Measurements from ENCODE around the gene APRT.

DNA sequence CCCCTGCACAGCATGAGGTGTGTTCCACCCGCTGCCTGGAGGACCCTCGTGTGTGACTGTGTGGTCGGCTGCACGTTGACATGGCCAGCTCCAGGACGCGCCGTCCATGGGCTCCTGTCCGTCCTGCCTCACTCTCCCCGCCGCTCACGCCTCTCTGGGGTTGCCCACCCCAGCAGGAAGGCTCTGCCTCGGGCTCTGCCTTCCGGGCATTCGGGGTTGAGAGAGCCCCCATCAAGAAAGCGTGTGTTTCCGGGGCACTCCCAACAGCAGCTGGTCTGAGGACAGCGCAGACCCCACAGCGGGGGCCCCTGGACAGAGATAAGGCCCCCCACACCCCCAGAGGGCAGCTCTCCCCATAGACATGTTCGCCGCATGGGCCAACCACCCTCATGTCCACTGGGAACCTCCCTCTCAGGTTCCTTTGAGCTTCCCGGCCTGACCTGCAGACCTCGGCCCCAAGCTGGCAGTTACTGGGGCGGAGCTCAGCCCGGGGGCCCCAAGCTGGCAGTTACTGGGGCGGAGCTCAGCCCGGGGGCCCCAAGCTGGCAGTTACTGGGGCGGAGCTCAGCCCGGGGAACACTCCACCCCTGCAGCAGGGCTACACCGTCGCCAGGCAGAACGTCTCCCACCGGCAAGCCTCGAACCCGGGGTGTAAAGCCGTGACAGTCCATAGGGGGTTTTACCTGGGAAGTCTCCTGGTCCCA lies 18.3 kb downstream of the APRT start:
- TF ChIP-seq EZH2 (IDR thresholded peaks at IDR 0.05; ENCODE audit: borderline replicate concordance, low read length) = no peak
- TF ChIP-seq, protein P1, sequence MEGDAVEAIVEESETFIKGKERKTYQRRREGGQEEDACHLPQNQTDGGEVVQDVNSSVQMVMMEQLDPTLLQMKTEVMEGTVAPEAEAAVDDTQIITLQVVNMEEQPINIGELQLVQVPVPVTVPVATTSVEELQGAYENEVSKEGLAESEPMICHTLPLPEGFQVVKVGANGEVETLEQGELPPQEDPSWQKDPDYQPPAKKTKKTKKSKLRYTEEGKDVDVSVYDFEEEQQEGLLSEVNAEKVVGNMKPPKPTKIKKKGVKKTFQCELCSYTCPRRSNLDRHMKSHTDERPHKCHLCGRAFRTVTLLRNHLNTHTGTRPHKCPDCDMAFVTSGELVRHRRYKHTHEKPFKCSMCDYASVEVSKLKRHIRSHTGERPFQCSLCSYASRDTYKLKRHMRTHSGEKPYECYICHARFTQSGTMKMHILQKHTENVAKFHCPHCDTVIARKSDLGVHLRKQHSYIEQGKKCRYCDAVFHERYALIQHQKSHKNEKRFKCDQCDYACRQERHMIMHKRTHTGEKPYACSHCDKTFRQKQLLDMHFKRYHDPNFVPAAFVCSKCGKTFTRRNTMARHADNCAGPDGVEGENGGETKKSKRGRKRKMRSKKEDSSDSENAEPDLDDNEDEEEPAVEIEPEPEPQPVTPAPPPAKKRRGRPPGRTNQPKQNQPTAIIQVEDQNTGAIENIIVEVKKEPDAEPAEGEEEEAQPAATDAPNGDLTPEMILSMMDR (IDR thresholded peaks at IDR 0.05; ENCODE audit: low read length) = no peak

All from OCI-LY1 (cell line).